Right kidney (tissue), 1 donor: ENCODE measurements around the gene C1D.
"Not testable (repeated sequence)": the region's sequence is repeated elsewhere in the genome, so short reads cannot be mapped to it uniquely, and the experiment has no call there.

Source experiments
- DNase-seq: peaks from one replicate; pipeline ENCODE4 v3.0.0-alpha.2; 2016

Gene C1D

DNA sequence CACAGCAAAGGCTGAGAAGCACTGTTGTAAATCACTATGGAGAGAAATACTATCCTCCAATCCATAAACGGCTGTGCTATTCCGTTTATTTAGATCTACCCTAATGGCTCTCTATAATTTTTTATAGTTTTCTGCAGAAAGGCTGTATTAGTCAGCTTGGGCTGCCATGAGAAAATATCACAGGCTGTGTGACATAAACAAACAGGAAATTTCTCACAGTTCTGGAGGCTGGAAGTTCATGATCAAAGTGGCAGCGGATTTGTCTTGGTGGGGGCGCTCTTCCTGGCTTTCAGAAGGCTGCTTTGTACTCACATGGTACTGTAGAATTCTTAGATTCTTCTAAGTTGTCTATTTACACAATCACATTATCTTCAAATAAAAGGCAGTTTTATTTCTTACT lies 44.1 kb downstream of the C1D start:
- no peak for DNase-seq

DNA sequence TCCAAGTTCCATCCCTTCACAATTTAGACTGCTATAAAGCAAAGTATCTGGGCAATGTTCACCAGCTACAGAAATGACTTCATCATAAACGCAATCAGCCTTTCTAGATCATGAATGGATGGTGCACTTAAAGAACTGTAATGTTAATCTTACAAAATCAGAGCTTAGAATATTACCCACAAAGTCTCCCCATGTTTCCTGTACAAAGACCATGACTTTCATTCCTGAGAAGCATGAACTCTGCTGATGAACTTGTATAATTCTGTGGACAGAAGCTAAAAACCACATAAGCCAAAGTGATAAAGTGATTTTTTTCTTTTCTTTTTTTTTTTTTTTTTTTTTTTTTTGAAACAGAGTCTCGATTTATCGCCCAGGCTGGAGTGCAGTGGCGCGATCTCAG lies 53.3 kb downstream of the C1D start:
- no peak for DNase-seq

DNA sequence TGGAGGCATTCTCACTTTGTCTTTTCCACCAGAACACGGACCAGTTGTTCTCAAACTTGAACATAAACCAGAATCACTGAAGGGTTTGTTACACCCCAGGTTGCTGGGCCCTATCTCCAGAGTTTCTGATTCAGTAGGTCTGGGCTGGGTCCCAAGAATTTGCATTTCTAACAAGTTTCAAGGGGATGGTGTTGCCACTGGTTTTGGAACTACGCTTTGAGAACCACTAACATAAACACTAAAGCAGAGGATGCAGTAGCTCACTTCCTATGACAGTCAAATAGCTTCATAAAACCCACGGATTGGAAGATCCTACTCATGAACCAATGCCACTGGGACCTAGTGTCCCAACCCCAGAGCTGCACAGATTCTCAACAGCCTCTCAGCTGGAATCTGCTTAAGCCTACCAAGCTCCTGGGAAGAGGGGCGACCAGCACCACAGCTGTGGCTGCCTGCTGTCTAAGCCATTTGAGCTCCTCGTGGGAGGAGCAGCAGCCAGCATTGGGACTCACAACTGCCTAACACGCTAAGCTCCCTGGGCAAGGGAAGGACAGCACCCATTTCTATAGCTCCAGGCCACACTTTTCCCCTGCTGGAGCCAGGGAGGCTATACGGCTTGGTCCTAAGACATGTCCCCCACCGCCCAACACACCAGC lies 62.5 kb downstream of the C1D start:
- no peak for DNase-seq

DNA sequence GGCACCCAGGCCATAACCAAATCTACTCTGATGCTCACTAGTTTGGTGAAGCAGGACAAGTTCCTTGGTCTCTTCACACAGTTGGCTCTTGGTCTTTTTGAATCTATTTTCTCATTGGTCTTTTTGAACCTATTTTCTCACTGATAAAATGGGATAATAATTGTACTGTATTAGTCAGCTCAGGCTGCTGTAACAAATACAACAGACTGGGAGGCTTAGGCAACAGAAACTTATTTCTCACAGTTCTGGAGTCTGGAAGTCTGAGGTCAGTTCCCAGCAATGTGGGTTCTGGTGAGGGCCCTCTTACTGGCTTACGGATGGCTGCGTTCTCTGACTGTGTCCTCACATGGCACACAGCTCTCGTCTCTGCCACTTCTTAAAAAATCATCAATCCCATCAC lies 63.5 kb downstream of the C1D start:
- DNase-seq: no peak

DNA sequence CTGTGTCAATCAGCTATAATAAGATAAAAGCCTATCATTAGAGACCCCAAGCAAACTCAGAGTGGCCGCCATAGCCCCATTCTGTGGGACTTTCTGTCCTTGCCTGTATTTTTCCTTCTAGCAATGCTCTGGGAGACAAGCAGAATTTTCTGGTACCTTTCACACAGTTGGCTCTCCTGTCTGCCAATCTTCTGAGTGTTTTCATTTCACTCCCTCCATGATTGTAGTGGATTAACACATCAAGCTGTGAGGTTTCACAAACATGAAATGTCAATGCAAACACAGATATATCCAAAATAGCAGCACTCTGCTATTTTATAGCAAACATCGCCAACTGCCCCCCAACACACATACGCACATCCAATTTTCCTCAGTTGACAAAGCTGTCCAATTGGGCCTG lies 64.9 kb downstream of the C1D start:
- DNase-seq: no peak

DNA sequence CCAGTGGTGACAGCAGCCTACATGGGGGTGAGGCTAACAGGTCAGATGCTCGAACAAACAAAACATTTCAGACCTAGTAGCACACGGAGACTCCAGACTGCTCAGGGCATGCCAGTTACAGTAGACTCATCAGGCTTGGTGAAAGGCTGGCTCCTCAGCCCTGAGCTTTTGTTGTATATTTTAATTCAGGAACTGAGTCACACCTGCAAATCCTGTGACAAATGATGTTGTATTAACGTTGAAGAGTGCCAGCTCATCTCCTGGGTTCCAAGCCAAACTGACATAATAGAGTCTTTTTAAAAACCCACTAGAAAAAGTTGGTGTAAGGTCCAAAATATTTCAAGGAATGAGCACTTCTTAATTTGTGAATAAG lies 65.3 kb downstream of the C1D start:
- no peak for DNase-seq

DNA sequence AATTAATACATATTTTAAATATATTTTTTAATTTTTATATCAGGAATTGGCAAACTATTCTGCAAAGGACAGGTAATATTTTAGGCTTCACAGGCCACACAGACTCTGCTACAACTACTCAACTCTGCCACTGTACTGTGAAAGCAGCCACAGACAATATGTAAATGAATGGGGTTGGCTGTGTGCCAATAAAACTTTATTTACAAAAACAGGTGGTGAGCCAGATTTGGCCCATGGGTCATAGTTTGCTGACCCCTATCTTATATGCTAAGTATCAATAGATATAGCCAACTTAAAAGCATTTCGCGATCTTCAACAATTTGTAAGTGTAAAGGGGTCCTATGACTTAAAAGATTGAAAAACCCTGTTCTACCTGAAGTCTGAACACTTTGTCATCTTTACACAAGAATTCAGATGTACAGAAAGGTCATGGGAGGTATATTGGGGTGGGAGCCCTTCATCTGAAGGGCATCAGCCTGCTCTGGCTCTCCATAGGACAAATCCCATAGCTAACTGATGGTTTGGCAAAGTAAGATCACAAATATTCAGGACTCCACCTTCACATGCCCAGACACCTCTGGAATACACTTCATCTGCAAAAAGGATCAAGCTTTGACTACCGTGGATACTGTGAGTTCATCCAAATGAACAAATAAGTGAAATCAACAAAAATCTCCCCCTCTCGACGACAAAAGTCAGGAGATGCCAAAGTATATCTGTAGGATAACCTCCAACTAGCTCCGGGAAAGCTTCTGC lies 65.9 kb downstream of the C1D start:
- no peak for DNase-seq

DNA sequence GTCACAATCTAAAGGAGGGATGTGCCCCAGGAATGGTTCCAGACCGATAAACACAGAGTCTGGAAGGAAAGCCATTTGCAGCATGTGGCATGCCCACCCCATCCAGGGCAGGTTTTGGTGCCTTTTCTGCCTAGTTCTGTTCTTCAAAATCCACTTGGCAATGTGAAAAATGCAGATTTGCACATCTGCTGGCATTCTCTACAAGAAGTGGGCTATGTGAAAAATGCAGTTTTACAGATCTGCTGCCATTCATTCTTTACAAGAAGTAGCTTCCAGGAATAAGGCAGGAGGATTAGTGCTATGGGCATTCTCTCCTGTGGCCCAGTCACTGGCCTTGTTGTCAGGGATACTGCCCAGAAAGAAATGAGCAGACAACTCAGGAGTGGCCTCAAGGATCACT lies 68.1 kb downstream of the C1D start:
- DNase-seq: no peak

DNA sequence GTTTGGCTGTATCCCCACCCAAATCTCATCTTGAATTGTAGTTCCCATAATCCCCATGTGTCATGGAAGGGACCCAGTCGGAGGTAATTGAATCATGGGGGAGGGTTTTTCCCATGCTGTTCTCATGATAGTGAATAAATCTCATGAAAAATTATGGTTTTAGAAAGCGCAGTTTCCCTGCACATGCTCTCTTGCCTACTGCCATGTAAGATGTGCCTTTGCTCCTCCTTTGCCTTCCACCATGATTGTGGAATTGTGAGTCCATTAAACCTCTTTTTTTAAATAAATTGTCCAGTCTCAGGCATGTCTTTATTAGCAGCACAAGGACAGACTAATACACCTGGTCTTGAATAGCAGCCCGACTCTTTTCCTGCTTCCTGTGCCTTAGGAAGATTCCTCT lies 68.7 kb downstream of the C1D start:
- not testable (repeated sequence) for DNase-seq

DNA sequence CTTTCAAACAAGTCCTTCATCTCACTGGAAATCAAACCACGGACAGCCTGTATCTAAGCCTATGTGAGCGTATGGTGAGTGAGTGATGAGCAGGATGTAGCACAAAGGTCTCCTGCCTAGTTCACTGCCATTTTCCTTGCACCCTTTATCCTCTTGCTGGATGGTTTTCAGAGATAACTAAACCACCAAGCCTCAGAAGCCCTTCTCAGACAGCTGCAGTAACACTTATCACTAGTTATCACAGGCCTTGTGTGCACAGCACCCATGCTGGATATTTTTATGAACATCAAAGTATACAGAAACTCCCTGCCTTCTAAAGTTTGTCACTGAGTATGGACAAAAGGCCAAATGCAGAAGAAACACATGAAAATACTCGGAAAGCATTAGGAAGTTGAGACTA lies 69.5 kb downstream of the C1D start:
- DNase-seq: no peak

DNA sequence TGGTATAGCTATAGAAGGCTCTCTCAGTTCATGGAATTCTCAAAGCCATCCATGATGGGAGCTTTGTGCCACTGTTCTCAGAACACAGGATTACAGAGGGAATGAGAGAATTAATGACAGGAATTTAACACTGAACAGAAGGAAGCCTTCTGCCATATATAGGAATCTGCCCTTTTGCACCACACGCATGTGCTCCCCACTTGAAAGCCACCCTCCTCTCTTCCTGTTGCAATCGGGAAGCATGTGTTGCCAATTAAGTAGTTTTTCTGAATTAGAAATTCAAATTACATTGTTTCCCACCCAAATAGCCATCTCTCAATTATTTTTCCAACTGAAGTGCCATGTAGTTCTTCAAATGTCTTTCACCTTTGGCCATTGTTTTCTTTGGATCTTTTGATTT lies 71.3 kb downstream of the C1D start:
- DNase-seq: no peak
